Osteocyte (in vitro differentiated cells): ENCODE data around the gene CNTN1. TPM values are rescaled to one million over a fixed set of nuclear protein-coding genes. Genes with fewer than 3 reads are reported as not detected.

Experiments
- DNase-seq: peaks from one replicate; pipeline ENCODE4 v3.0.0; 2021; ENCODE audit warnings: mixed read lengths; ENCODE audit not compliant: unreplicated experiment; ENCODE audit errors: extremely low spot score
- H3K27ac Mint-ChIP-seq: one replicate; pipeline ENCODE4 v1.8.0; 2021; ENCODE audit warnings: mild to moderate bottlenecking, mixed read lengths; ENCODE audit not compliant: unreplicated experiment
- H3K27me3 Mint-ChIP-seq: one replicate; pipeline ENCODE4 v1.8.0; 2021; ENCODE audit warnings: mixed read lengths; ENCODE audit not compliant: unreplicated experiment
- H3K36me3 Mint-ChIP-seq: one replicate; pipeline ENCODE4 v1.8.0; 2021; ENCODE audit warnings: mixed read lengths; ENCODE audit not compliant: unreplicated experiment
- H3K4me1 Mint-ChIP-seq: one replicate; pipeline ENCODE4 v1.8.0; 2021; ENCODE audit warnings: mixed read lengths; ENCODE audit not compliant: unreplicated experiment
- H3K4me3 Mint-ChIP-seq: one replicate; pipeline ENCODE4 v1.8.0; 2021; ENCODE audit warnings: mild to moderate bottlenecking, moderate library complexity, mixed read lengths; ENCODE audit not compliant: unreplicated experiment
- H3K9me3 Mint-ChIP-seq: one replicate; pipeline ENCODE4 v1.8.0; 2021; ENCODE audit warnings: mixed read lengths; ENCODE audit not compliant: unreplicated experiment
- CTCF ChIP-seq: fragments of 200-600 bp; sonication (generic); IDR thresholded peaks from 2 replicates; pipeline ENCODE4 v1.5.0; 2021; ENCODE audit warnings: antibody characterized with exemption, mild to moderate bottlenecking, moderate library complexity
- total RNA-seq: library from RNA; stranded (reverse); gene quantifications from 2 replicates; pipeline ENCODE4 v1.2.1, GENCODE V29; 2021

Gene CNTN1
- total RNA-seq, 1 donor from 2014 or later = 1.8 TPM

GRCh38 chr12:40993158-40993557, 300.9 kb downstream of the CNTN1 start:
- no peak overlapping the region for H3K4me3 Mint-ChIP-seq
- no peaks in the 10 kb centered on the region for H3K36me3 Mint-ChIP-seq
- H3K27me3 Mint-ChIP-seq = no peaks in the 10 kb centered on the region
- no peak for TF ChIP-seq CTCF
- peaks cover 4% of the 10 kb centered on the region for H3K4me1 Mint-ChIP-seq
- no peak overlapping the region for H3K27ac Mint-ChIP-seq
- no peak for DNase-seq
- H3K9me3 Mint-ChIP-seq = no peaks in the 10 kb centered on the region

- Mint-ChIP-seq H3K27me3 (no peaks in the 10 kb centered on the region), H3K9me3 (no peaks in the 10 kb centered on the region), H3K4me1 (no peaks in the 10 kb centered on the region), H3K4me3 (no peak overlapping the region), H3K27ac (no peak overlapping the region), H3K36me3 (no peaks in the 10 kb centered on the region)
- DNase-seq = no peak
- TF ChIP-seq CTCF = no peak
Measured at GRCh38 chr12:40996091-40996490, 303.9 kb downstream of the CNTN1 start.

GRCh38 chr12:40999210-40999609, 307.0 kb downstream of the CNTN1 start:
- peaks cover 14% of the 10 kb centered on the region for H3K9me3 Mint-ChIP-seq
- no peak for DNase-seq
- no peaks in the 10 kb centered on the region for H3K36me3 Mint-ChIP-seq
- H3K27ac Mint-ChIP-seq = no peak overlapping the region
- no peak for TF ChIP-seq CTCF
- no peaks in the 10 kb centered on the region for H3K27me3 Mint-ChIP-seq
- H3K4me3 Mint-ChIP-seq = no peak overlapping the region
- no peaks in the 10 kb centered on the region for H3K4me1 Mint-ChIP-seq

GRCh38 chr12:41008472-41008871, 316.2 kb downstream of the CNTN1 start:
- H3K4me1 Mint-ChIP-seq = peaks cover 2% of the 10 kb centered on the region
- peaks cover 3% of the 10 kb centered on the region for H3K36me3 Mint-ChIP-seq
- TF ChIP-seq CTCF = no peak
- no peak for DNase-seq
- H3K27me3 Mint-ChIP-seq = no peaks in the 10 kb centered on the region
- H3K4me3 Mint-ChIP-seq = no peak overlapping the region
- no peak overlapping the region for H3K27ac Mint-ChIP-seq
- H3K9me3 Mint-ChIP-seq = peaks cover 67% of the 10 kb centered on the region

GRCh38 chr12:41011939-41012338, 319.7 kb downstream of the CNTN1 start:
- Mint-ChIP-seq H3K4me1 (peaks cover 12% of the 10 kb centered on the region), H3K27ac (no peak overlapping the region), H3K9me3 (peaks cover 34% of the 10 kb centered on the region), H3K36me3 (no peaks in the 10 kb centered on the region), H3K27me3 (peaks cover 15% of the 10 kb centered on the region), H3K4me3 (no peak overlapping the region)
- no peak for DNase-seq
- TF ChIP-seq CTCF = no peak
